IMR-90 (cell line): ENCODE measurements around the gene MGA.

ENCODE experiments used
- BHLHE40 ChIP-seq: fragments of 150-350 bp; IDR thresholded peaks from 2 replicates; pipeline ENCODE4 v1.6.1; 2016; ENCODE audit warnings: mild to moderate bottlenecking, low read depth, low read length
- CEBPB ChIP-seq: IDR thresholded peaks from 2 replicates; pipeline ENCODE4 v1.6.1; 2012; ENCODE audit warnings: low read depth, low read length, improper control_type of control experiment
- MAFK ChIP-seq: IDR thresholded peaks from 2 replicates; pipeline ENCODE4 v1.6.1; 2012; ENCODE audit warnings: low read depth, low read length, improper control_type of control experiment
- MAZ ChIP-seq: IDR thresholded peaks from 2 replicates; pipeline ENCODE4 v1.6.1; 2012; ENCODE audit warnings: low read depth, mild to moderate bottlenecking, low read length, improper control_type of control experiment, moderate library complexity, borderline replicate concordance
- MXI1 ChIP-seq: IDR thresholded peaks from 2 replicates; pipeline ENCODE4 v1.6.1; 2012; ENCODE audit warnings: low read depth, mild to moderate bottlenecking, low read length, moderate library complexity, borderline replicate concordance
- POLR2A ChIP-seq: IDR thresholded peaks from 2 replicates; pipeline ENCODE4 v1.6.1; 2012; ENCODE audit warnings: mild to moderate bottlenecking, low read depth, low read length
- RAD21 ChIP-seq: IDR thresholded peaks from 2 replicates; pipeline ENCODE4 v1.6.1; 2012; ENCODE audit warnings: low read length, improper control_type of control experiment
- RCOR1 ChIP-seq: IDR thresholded peaks from 2 replicates; pipeline ENCODE4 v1.6.1; 2012; ENCODE audit warnings: mild to moderate bottlenecking, low read length, improper control_type of control experiment; ENCODE audit not compliant: insufficient replicate concordance
- RFX5 ChIP-seq: IDR thresholded peaks from 2 replicates; pipeline ENCODE4 v1.8.0; 2012; ENCODE audit warnings: low read depth, mild to moderate bottlenecking, low read length, moderate library complexity
- TF ChIP-seq, protein P1 (sequence below): conservative IDR thresholded peaks from 2 replicates; pipeline ENCODE4 v1.5.1; 2012; ENCODE audit warnings: mild to moderate bottlenecking, low read depth, low read length, improper control_type of control experiment
- TF ChIP-seq, protein P2 (sequence below): fragments of 150-350 bp; IDR thresholded peaks from 2 replicates; pipeline ENCODE4 v1.6.1; 2016; ENCODE audit warnings: low read depth, mild to moderate bottlenecking, low read length, moderate library complexity, borderline replicate concordance
- TF ChIP-seq, protein P3 (sequence below): fragments of 150-350 bp; IDR thresholded peaks from 2 replicates; pipeline ENCODE4 v1.6.1; 2017; ENCODE audit warnings: mild to moderate bottlenecking, antibody characterized with exemption, low read length, low read depth

DNA sequence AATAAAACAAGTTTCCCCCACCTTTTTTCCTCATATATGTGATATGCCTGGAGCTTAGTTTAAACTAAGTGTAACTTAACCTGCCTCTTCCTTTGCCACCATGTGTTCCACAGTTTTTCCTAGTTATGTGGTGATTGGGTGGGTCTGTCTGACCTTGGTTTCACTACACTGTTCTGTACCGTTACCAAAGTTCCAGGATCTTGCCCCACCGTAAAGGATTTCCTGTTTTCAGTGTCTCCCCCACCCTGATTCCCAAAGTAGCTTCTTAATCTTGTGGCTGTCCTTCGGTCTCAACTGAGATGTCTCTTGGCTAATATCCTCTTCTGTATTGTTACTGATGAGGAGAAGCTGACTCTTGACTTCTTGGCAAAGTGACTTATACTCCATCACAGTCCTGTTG lies 6.4 kb upstream of the MGA start:
- TF ChIP-seq, protein P1, sequence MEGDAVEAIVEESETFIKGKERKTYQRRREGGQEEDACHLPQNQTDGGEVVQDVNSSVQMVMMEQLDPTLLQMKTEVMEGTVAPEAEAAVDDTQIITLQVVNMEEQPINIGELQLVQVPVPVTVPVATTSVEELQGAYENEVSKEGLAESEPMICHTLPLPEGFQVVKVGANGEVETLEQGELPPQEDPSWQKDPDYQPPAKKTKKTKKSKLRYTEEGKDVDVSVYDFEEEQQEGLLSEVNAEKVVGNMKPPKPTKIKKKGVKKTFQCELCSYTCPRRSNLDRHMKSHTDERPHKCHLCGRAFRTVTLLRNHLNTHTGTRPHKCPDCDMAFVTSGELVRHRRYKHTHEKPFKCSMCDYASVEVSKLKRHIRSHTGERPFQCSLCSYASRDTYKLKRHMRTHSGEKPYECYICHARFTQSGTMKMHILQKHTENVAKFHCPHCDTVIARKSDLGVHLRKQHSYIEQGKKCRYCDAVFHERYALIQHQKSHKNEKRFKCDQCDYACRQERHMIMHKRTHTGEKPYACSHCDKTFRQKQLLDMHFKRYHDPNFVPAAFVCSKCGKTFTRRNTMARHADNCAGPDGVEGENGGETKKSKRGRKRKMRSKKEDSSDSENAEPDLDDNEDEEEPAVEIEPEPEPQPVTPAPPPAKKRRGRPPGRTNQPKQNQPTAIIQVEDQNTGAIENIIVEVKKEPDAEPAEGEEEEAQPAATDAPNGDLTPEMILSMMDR: no peak
- TF ChIP-seq, protein P2, sequence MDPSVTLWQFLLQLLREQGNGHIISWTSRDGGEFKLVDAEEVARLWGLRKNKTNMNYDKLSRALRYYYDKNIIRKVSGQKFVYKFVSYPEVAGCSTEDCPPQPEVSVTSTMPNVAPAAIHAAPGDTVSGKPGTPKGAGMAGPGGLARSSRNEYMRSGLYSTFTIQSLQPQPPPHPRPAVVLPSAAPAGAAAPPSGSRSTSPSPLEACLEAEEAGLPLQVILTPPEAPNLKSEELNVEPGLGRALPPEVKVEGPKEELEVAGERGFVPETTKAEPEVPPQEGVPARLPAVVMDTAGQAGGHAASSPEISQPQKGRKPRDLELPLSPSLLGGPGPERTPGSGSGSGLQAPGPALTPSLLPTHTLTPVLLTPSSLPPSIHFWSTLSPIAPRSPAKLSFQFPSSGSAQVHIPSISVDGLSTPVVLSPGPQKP: no peak
- TF ChIP-seq, protein P3, sequence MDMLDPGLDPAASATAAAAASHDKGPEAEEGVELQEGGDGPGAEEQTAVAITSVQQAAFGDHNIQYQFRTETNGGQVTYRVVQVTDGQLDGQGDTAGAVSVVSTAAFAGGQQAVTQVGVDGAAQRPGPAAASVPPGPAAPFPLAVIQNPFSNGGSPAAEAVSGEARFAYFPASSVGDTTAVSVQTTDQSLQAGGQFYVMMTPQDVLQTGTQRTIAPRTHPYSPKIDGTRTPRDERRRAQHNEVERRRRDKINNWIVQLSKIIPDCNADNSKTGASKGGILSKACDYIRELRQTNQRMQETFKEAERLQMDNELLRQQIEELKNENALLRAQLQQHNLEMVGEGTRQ: no peak
- TF ChIP-seq MAFK (no peak), RCOR1 (no peak), MAZ (no peak), RFX5 (no peak), RAD21 (no peak), MXI1 (no peak), POLR2A (no peak), CEBPB (no peak), BHLHE40 (no peak)
